Measurements from ENCODE around the gene SCGB1D2. TPM values are rescaled to one million over a fixed set of nuclear protein-coding genes. Genes with fewer than 3 reads are reported as not detected.

The SCGB1D2 gene
- total RNA-seq, 4 donors from 2014 or later: not detected

DNA sequence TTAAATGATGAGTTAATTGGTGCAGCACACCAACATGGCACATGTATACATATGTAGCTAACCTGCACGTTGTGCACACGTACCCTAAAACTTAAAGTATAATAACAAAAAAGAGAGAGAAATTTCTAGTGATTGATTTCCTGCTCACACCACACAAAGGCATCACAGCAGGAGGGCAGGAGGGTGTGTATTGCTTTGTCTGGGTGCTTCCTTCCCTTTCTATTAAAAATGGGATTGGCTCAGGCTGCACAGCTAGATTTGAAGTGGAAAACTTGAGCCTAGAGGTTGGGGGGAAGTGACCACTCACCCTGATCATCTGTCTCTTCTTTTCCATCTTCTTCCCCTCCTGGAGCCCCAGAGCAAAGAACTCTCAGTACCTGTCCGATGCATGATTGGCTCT is 944 bp upstream of the SCGB1D2 start:
- H3K4me3 ChIP-seq: no peak overlapping the region
- no peaks in the 10 kb centered on the region for H3K4me1 ChIP-seq
- H3K27me3 ChIP-seq: peaks cover 0 to 12% of the 10 kb centered on the region in 2 donors
- TF ChIP-seq, protein P1, sequence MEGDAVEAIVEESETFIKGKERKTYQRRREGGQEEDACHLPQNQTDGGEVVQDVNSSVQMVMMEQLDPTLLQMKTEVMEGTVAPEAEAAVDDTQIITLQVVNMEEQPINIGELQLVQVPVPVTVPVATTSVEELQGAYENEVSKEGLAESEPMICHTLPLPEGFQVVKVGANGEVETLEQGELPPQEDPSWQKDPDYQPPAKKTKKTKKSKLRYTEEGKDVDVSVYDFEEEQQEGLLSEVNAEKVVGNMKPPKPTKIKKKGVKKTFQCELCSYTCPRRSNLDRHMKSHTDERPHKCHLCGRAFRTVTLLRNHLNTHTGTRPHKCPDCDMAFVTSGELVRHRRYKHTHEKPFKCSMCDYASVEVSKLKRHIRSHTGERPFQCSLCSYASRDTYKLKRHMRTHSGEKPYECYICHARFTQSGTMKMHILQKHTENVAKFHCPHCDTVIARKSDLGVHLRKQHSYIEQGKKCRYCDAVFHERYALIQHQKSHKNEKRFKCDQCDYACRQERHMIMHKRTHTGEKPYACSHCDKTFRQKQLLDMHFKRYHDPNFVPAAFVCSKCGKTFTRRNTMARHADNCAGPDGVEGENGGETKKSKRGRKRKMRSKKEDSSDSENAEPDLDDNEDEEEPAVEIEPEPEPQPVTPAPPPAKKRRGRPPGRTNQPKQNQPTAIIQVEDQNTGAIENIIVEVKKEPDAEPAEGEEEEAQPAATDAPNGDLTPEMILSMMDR (IDR thresholded peaks at IDR 0.05): no peak
- TF ChIP-seq EP300 (IDR thresholded peaks at IDR 0.05): no peak
- no peak for TF ChIP-seq POLR2A (IDR thresholded peaks at IDR 0.05)
- 84 to 86% methylated on average over 3 of the region's 3 CpGs for WGBS, 2 donors
- H3K9me3 ChIP-seq: no peaks in the 10 kb centered on the region
- no peak for DNase-seq (ENCODE audit: low spot score in 2 of 2)
- no peaks in the 10 kb centered on the region for H3K36me3 ChIP-seq
- no peak overlapping the region for H3K27ac ChIP-seq

DNA sequence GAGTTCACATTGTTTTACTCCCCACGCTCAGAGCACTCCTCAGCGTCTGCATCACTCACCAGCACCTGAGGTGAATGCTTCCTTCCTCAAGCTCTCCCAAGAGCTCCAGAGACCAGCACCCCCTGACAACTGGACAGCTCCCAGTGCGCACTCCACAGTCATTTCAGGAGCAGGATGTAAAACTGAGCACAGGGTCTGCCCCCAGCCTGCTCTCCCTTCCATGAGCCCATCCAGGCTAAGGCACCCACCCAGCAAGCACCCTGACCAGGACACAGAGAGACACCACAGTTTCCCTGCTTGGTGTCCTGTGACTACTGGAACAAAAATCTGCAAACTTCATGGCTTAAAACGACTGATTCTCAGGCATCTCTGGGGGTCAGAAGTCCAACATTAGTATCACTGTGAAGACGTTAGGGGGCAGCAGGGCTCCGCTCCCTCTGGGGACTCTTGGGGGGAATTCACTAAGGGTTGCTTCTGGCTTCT is 3.3 kb downstream of the SCGB1D2 start:
- Histone ChIP-seq H3K27me3 (no peaks in the 10 kb centered on the region), H3K9me3 (peaks cover 0 to 2% (median 0%) of the 10 kb centered on the region in 4 donors), H3K36me3 (no peaks in the 10 kb centered on the region), H3K4me3 (no peak overlapping the region), H3K4me1 (no peaks in the 10 kb centered on the region), H3K27ac (no peak overlapping the region)
- no peak for DNase-seq (ENCODE audit: low spot score in 2 of 2)
- TF ChIP-seq POLR2A (IDR thresholded peaks at IDR 0.05) (no peak), EP300 (IDR thresholded peaks at IDR 0.05) (no peak)
- TF ChIP-seq, protein P1 (IDR thresholded peaks at IDR 0.05): no peak
- WGBS, 2 donors: 19% methylated on average over 6 of the region's 6 CpGs

DNA sequence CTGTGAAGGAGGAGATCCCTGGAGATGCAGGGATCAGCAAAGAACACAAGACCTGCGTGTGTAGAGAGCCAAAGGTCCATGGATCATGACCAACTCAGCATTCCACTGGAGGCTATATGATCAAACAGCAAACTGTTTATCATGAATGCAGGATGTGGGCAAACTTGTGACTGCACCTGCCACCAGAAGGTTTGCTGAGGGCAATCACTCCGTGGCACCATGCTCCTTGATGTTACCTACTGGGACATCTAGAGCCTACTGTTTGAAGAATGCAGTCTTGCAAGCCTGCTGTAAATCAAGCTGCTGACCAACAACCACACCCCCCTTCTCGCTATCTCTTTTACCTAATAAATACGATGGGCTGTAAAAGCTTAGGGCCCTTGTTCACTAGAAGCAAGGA is 9.7 kb downstream of the SCGB1D2 start:
- no peak overlapping the region for H3K4me3 ChIP-seq
- H3K27ac ChIP-seq: no peak overlapping the region
- peaks cover 0 to 42% (median 6%) of the 10 kb centered on the region in 4 donors for H3K9me3 ChIP-seq
- 43 to 57% methylated on average over 4 of the region's 4 CpGs for WGBS, 2 donors
- no peaks in the 10 kb centered on the region for H3K36me3 ChIP-seq
- TF ChIP-seq, protein P1 (IDR thresholded peaks at IDR 0.05): no peak
- no peak for TF ChIP-seq EP300 (IDR thresholded peaks at IDR 0.05)
- no peak for TF ChIP-seq POLR2A (IDR thresholded peaks at IDR 0.05)
- no peak for DNase-seq (ENCODE audit: low spot score in 2 of 2)
- no peaks in the 10 kb centered on the region for H3K27me3 ChIP-seq
- H3K4me1 ChIP-seq: no peaks in the 10 kb centered on the region

DNA sequence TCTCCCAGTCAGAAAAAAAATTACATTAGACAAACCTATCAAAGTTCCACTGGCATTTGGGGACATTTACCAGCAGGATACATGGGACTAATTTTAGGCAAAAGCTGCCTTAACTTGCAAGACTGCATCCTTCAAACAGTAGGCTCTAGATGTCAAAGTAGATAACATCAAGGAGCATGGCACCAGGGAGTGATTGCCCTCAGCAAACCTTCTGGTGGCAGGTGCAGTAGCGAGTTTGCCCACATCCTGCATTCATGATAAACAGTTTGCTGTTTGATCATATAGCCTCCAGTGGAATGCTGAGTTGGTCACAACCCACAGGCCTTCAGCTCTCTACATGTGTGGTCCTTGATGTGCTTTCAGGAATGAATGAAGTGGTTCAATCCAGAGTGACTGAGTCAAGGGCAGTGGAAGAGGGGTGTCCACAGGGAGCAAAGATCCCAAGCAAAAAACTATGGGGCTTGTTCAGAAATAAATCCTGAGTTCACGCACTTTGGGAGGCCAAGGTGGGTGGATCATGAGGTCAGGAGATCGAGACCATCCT is 12.0 kb downstream of the SCGB1D2 start:
- H3K4me3 ChIP-seq: no peak overlapping the region
- TF ChIP-seq EP300 (IDR thresholded peaks at IDR 0.05) (no peak), POLR2A (IDR thresholded peaks at IDR 0.05) (no peak)
- TF ChIP-seq, protein P1 (IDR thresholded peaks at IDR 0.05): no peak
- H3K4me1 ChIP-seq: no peaks in the 10 kb centered on the region
- no peak for DNase-seq (ENCODE audit: low spot score in 2 of 2)
- H3K27me3 ChIP-seq: no peaks in the 10 kb centered on the region
- H3K27ac ChIP-seq: no peak overlapping the region
- H3K36me3 ChIP-seq: no peaks in the 10 kb centered on the region
- 61 to 81% methylated on average over 3 of the region's 3 CpGs for WGBS, 2 donors
- peaks cover 0 to 42% (median 6%) of the 10 kb centered on the region in 4 donors for H3K9me3 ChIP-seq

DNA sequence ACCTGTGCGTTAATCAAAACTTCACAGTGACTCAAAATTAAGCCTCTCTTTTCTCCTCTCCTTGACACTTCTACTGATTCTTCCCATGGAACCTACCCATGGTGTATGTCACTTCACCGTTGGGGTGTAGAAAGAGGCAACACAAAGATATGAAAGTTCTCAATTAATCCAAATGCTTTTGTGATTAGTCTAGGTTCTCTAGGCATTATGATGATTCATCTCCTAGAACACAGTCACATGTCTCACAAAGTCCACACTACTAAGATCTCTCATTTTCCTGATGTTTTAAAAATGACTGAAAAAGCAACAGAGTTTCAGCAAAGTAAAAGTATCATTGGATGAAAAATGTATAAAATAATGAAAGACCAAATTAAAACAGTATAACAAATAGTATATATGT is 14.2 kb downstream of the SCGB1D2 start:
- DNase-seq (ENCODE audit: low spot score in 2 of 2): no peak
- no peak overlapping the region for H3K4me3 ChIP-seq
- WGBS, 2 donors: 83 to 91% methylated on average over 2 of the region's 2 CpGs
- peaks cover 0 to 30% (median 4%) of the 10 kb centered on the region in 4 donors for H3K9me3 ChIP-seq
- H3K27ac ChIP-seq: no peak overlapping the region
- H3K36me3 ChIP-seq: no peaks in the 10 kb centered on the region
- no peaks in the 10 kb centered on the region for H3K4me1 ChIP-seq
- TF ChIP-seq POLR2A (IDR thresholded peaks at IDR 0.05) (no peak), EP300 (IDR thresholded peaks at IDR 0.05) (no peak)
- TF ChIP-seq, protein P1 (IDR thresholded peaks at IDR 0.05): no peak
- H3K27me3 ChIP-seq: no peaks in the 10 kb centered on the region
